Measurements from ENCODE around the gene CCDC107.

GRCh38 chr9:35682520-35683315 is 24.6 kb downstream of the CCDC107 start:
- TF ChIP-seq CTCF (IDR thresholded peaks at IDR 0.05; ENCODE audit: poor library complexity) (no peak), EZH2phosphoT487 (IDR thresholded peaks at IDR 0.05; ENCODE audit: low read depth, severe bottlenecking, unreplicated experiment) (no peak), EZH2 (IDR thresholded peaks at IDR 0.05; ENCODE audit: borderline replicate concordance) (no peak)

Measured in hepatocyte (in vitro differentiated cells).